ENCODE measurements around the gene NOP53. TPM values are rescaled to one million over a fixed set of nuclear protein-coding genes. Genes with fewer than 3 reads are reported as not detected.

Gene NOP53
- total and polyA plus RNA-seq, 2 donors (not counting 3 experiments of a cell fraction or from before 2014, with no cell fraction given): 119 to 150 TPM

GRCh38 chr19:47749326-47749725, 4.0 kb downstream of the NOP53 start:
- no peak overlapping the region for H2AFZ ChIP-seq (ENCODE audit: low read depth, low read length)
- H3K27ac ChIP-seq (ENCODE audit: insufficient read depth, low read depth, low read length): no peak overlapping the region
- H3K9me3 ChIP-seq (replicated peaks; ENCODE audit: control insufficient read depth, insufficient read depth, low read length): no peaks in the 10 kb centered on the region
- no peaks in the 10 kb centered on the region for H4K20me1 ChIP-seq (replicated peaks; ENCODE audit: control insufficient read depth, extremely low read depth, insufficient read depth, low read length)
- CTCF ChIA-PET: interaction anchor here (8.7 kb wide), 1 partner anchor 36 kb away, joined by 258 read pairs; the partner anchor contains the start of gene EHD2
- no peak overlapping the region for H3K4me2 ChIP-seq (ENCODE audit: insufficient read depth, low read length)
- intact Hi-C loops (cut with micrococcal nuclease) (no loop called here), dilution Hi-C loops (cut with MboI; ENCODE audit: extremely low pct_ligation_motif_present, low sequenced_read_pairs) (no loop called here)
- peaks cover 34% of the 10 kb centered on the region for H3K79me2 ChIP-seq (ENCODE audit: control insufficient read depth, insufficient read depth, low read length)
- FAIRE-seq (no peak), DNase-seq (ENCODE audit: low read depth, low spot score) (no peak)
- no peak overlapping the region for H3K4me3 ChIP-seq (replicated peaks in 1 of 3; ENCODE audit: insufficient read depth in 1 of 3, low read depth in 1 of 3, low read length in 3 of 3)
- no peak overlapping the region for H3K9ac ChIP-seq (replicated peaks; ENCODE audit: extremely low read depth, insufficient read depth, low read length)
- H3K4me1 ChIP-seq (ENCODE audit: control insufficient read depth, extremely low read depth, insufficient read depth, low read length): peaks cover 10% of the 10 kb centered on the region
- BruUV-seq (replicated peaks): no TSS peak
- TF ChIP-seq EZH2 (IDR thresholded peaks at IDR 0.05; ENCODE audit: borderline replicate concordance, low read depth, low read length, severe bottlenecking) (no peak), MYC (IDR thresholded peaks at IDR 0.05; ENCODE audit: low read depth, low read length) (no peak), POLR2A (IDR thresholded peaks at IDR 0.05; ENCODE audit: low read depth, low read length) (no peak), GATA2 (IDR thresholded peaks at IDR 0.05; ENCODE audit: insufficient read depth, insufficient read length, low read depth, low read length) (no peak), JUN (IDR thresholded peaks at IDR 0.05; ENCODE audit: borderline replicate concordance, insufficient read depth, insufficient read length, low read depth) (no peak), FOS (IDR thresholded peaks at IDR 0.05; ENCODE audit: borderline replicate concordance, insufficient read depth, low read length) (no peak), POLR2AphosphoS5 (IDR thresholded peaks at IDR 0.05; ENCODE audit: insufficient read depth, low read depth, low read length) (no peak)
- TF ChIP-seq, protein P1, sequence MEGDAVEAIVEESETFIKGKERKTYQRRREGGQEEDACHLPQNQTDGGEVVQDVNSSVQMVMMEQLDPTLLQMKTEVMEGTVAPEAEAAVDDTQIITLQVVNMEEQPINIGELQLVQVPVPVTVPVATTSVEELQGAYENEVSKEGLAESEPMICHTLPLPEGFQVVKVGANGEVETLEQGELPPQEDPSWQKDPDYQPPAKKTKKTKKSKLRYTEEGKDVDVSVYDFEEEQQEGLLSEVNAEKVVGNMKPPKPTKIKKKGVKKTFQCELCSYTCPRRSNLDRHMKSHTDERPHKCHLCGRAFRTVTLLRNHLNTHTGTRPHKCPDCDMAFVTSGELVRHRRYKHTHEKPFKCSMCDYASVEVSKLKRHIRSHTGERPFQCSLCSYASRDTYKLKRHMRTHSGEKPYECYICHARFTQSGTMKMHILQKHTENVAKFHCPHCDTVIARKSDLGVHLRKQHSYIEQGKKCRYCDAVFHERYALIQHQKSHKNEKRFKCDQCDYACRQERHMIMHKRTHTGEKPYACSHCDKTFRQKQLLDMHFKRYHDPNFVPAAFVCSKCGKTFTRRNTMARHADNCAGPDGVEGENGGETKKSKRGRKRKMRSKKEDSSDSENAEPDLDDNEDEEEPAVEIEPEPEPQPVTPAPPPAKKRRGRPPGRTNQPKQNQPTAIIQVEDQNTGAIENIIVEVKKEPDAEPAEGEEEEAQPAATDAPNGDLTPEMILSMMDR (IDR thresholded peaks at IDR 0.05; ENCODE audit: extremely low read depth in 1 of 2, insufficient read depth in 1 of 2, low read depth in 1 of 2, low read length in 2 of 2): no peak
- TF ChIP-seq, protein P2, sequence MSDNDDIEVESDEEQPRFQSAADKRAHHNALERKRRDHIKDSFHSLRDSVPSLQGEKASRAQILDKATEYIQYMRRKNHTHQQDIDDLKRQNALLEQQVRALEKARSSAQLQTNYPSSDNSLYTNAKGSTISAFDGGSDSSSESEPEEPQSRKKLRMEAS (IDR thresholded peaks at IDR 0.05; ENCODE audit: insufficient read depth, insufficient read length): no peak
- POLR2A ChIA-PET: no interaction called here
- H3K9me1 ChIP-seq (replicated peaks; ENCODE audit: control insufficient read depth, extremely low read depth, insufficient read depth, low read length): no peaks in the 10 kb centered on the region
- H3K27me3 ChIP-seq (ENCODE audit: control insufficient read depth in 2 of 2, insufficient read depth in 2 of 2, low read length in 2 of 2): no peaks in the 10 kb centered on the region
- peaks cover 23 to 47% of the 10 kb centered on the region in 2 experiments for H3K36me3 ChIP-seq (ENCODE audit: control insufficient read depth in 2 of 2, extremely low read depth in 1 of 2, insufficient read depth in 2 of 2, low read length in 2 of 2)

Measured in endothelial cell of umbilical vein (primary cell).